ENCODE data around the gene F11.
"Not testable (repeated sequence)": the region's sequence is repeated elsewhere in the genome, so short reads cannot be mapped to it uniquely, and the experiment has no call there.

F11 gene

GRCh38 chr4:186304216-186304615 lies 38.2 kb downstream of the F11 start:
- no peak for DNase-seq

- DNase-seq: no peak
Observed at GRCh38 chr4:186304866-186305505, 39.0 kb downstream of the F11 start.

GRCh38 chr4:186307497-186307896 lies 41.5 kb downstream of the F11 start:
- DNase-seq: no peak

GRCh38 chr4:186307916-186308315 lies 41.9 kb downstream of the F11 start:
- DNase-seq: no peak

- no peak for DNase-seq
Observed at GRCh38 chr4:186318481-186318880, 52.5 kb downstream of the F11 start.

- not testable (repeated sequence) for DNase-seq
Observed at GRCh38 chr4:186324660-186325059, 58.7 kb downstream of the F11 start.

GRCh38 chr4:186326391-186326790 lies 60.4 kb downstream of the F11 start:
- no peak for DNase-seq

- DNase-seq: no peak
Observed at GRCh38 chr4:186329372-186329771, 63.4 kb downstream of the F11 start.

GRCh38 chr4:186330368-186330767 lies 64.4 kb downstream of the F11 start:
- no peak for DNase-seq

- no peak for DNase-seq
Observed at GRCh38 chr4:186335793-186336192, 69.8 kb downstream of the F11 start.
